HEK293 (cell line): Measurements from ENCODE around the gene SCGB1C2.

Source experiments
- CTCF ChIA-PET: fragments of 350-600 bp; formaldehyde crosslinking; extraction: SDS; loops from one replicate; lab custom pipeline; 2021; ENCODE audit warnings: antibody characterized with exemption; lab: Yijun Ruan, JAX
- POLR2A ChIA-PET: fragments of 300-600 bp; formaldehyde crosslinking; extraction: SDS; loops from one replicate; lab custom pipeline; 2020; ENCODE audit warnings: antibody characterized with exemption, inconsistent platforms; lab: Yijun Ruan, JAX
- H3K27ac ChIP-seq: fragments of 200-500 bp; sonication (Bioruptor generic); 2 replicates; pipeline ENCODE4 v1.5.1; 2014; ENCODE audit warnings: low read depth, low read length, control low read depth, inconsistent platforms; ENCODE audit errors: extremely low read depth
- H3K36me3 ChIP-seq, 2 experiments: fragments of 200-500 bp in 1 of 2; sonication (Bioruptor generic) in 1 of 2; 1 replicate in 1 of 2; 2 replicates in 1 of 2; pipeline ENCODE4 v1.5.1; 2014 to 2017; ENCODE audit warnings: inconsistent platforms in 2 of 2, low read length in 2 of 2; ENCODE audit not compliant: control insufficient read depth in 2 of 2, insufficient read depth in 1 of 2
- H3K4me1 ChIP-seq: fragments of 200-500 bp; sonication (Bioruptor generic); 2 replicates; pipeline ENCODE4 v1.5.1; 2014; ENCODE audit warnings: mild to moderate bottlenecking, low read length, inconsistent platforms; ENCODE audit not compliant: control insufficient read depth, insufficient read depth
- H3K4me3 ChIP-seq: 2 replicates; pipeline ENCODE4 v1.5.1; 2011; ENCODE audit warnings: low read depth, mild to moderate bottlenecking, control low read depth, low read length, moderate library complexity
- H3K9me3 ChIP-seq: fragments of 200-500 bp; sonication (Bioruptor generic); 2 replicates; pipeline ENCODE4 v1.5.1; 2014; ENCODE audit warnings: low read depth, low read length, inconsistent platforms; ENCODE audit not compliant: control insufficient read depth, insufficient read depth
- BCL11A ChIP-seq: fragments of 450-650 bp; formaldehyde crosslinking; IDR thresholded peaks from 2 replicates; pipeline ENCODE4 v1.5.1; 2016; ENCODE audit warnings: low read depth, missing biosample characterization, missing genetic modification characterization
- GLI2 ChIP-seq: fragments of 450-650 bp; formaldehyde crosslinking; IDR thresholded peaks from 2 replicates; pipeline ENCODE4; 2017; ENCODE audit warnings: missing biosample characterization, missing genetic modification characterization, low read depth, borderline replicate concordance
- GLI4 ChIP-seq: fragments of 450-650 bp; formaldehyde crosslinking; IDR thresholded peaks from 2 replicates; pipeline ENCODE4 v1.5.1; 2016; ENCODE audit warnings: missing biosample characterization, missing genetic modification characterization
- KLF1 ChIP-seq: fragments of 450-650 bp; formaldehyde crosslinking; IDR thresholded peaks from 2 replicates; pipeline ENCODE4 v1.5.1; 2016; ENCODE audit warnings: missing biosample characterization, missing genetic modification characterization
- KLF10 ChIP-seq: fragments of 450-650 bp; IDR thresholded peaks from 2 replicates; pipeline ENCODE4 v1.5.1; 2018; ENCODE audit warnings: missing biosample characterization, mild to moderate bottlenecking, missing genetic modification characterization
- KLF7 ChIP-seq: fragments of 450-650 bp; formaldehyde crosslinking; IDR thresholded peaks from 2 replicates; pipeline ENCODE4 v1.5.1; 2016; ENCODE audit warnings: missing biosample characterization, missing genetic modification characterization, borderline replicate concordance
- ZBTB21 ChIP-seq: fragments of 450-650 bp; formaldehyde crosslinking; IDR thresholded peaks from 2 replicates; pipeline ENCODE4 v1.5.1; 2017; ENCODE audit warnings: missing biosample characterization, missing genetic modification characterization
- ZBTB7A ChIP-seq: fragments of 450-650 bp; formaldehyde crosslinking; IDR thresholded peaks from 2 replicates; pipeline ENCODE4 v1.5.1; 2016; ENCODE audit warnings: low read depth, missing biosample characterization, missing genetic modification characterization
- ZBTB8A ChIP-seq: fragments of 450-650 bp; formaldehyde crosslinking; IDR thresholded peaks from 2 replicates; pipeline ENCODE4 v1.5.1; 2016; ENCODE audit warnings: missing biosample characterization, missing genetic modification characterization
- ZEB2 ChIP-seq: fragments of 450-650 bp; formaldehyde crosslinking; IDR thresholded peaks from 2 replicates; pipeline ENCODE4 v1.5.1; 2016; ENCODE audit warnings: missing biosample characterization, missing genetic modification characterization
- ZFP3 ChIP-seq: fragments of 450-650 bp; formaldehyde crosslinking; IDR thresholded peaks from 2 replicates; pipeline ENCODE4 v1.5.1; 2016; ENCODE audit warnings: low read depth, missing biosample characterization, missing genetic modification characterization
- ZNF121 ChIP-seq: fragments of 450-650 bp; formaldehyde crosslinking; IDR thresholded peaks from 2 replicates; pipeline ENCODE4 v1.5.1; 2016; ENCODE audit warnings: missing biosample characterization, missing genetic modification characterization
- ZNF2 ChIP-seq: fragments of 450-650 bp; formaldehyde crosslinking; IDR thresholded peaks from 2 replicates; pipeline ENCODE4 v1.5.1; 2016; ENCODE audit warnings: missing biosample characterization, missing genetic modification characterization
- ZNF248 ChIP-seq: fragments of 450-650 bp; formaldehyde crosslinking; IDR thresholded peaks from 2 replicates; pipeline ENCODE4 v1.5.1; 2017; ENCODE audit warnings: missing biosample characterization, missing genetic modification characterization
- ZNF391 ChIP-seq: fragments of 450-650 bp; formaldehyde crosslinking; IDR thresholded peaks from 2 replicates; pipeline ENCODE4 v1.5.1; 2016; ENCODE audit warnings: low read depth, missing biosample characterization, missing genetic modification characterization, borderline replicate concordance
- ZNF426 ChIP-seq: fragments of 450-650 bp; formaldehyde crosslinking; IDR thresholded peaks from 2 replicates; pipeline ENCODE4 v1.5.1; 2017; ENCODE audit warnings: missing biosample characterization, missing genetic modification characterization, mild to moderate bottlenecking, inconsistent platforms, moderate library complexity
- ZNF488 ChIP-seq: fragments of 450-650 bp; formaldehyde crosslinking; IDR thresholded peaks from 2 replicates; pipeline ENCODE4 v1.5.1; 2016; ENCODE audit warnings: missing biosample characterization, missing genetic modification characterization
- ZNF510 ChIP-seq: fragments of 450-650 bp; formaldehyde crosslinking; IDR thresholded peaks from 2 replicates; pipeline ENCODE4 v1.5.1; 2018; ENCODE audit warnings: mild to moderate bottlenecking, missing genetic modification characterization, missing biosample characterization; ENCODE audit not compliant: insufficient replicate concordance
- ZNF596 ChIP-seq: fragments of 450-650 bp; IDR thresholded peaks from 2 replicates; pipeline ENCODE4 v1.5.0; 2018; ENCODE audit warnings: missing biosample characterization, mild to moderate bottlenecking, missing genetic modification characterization, moderate library complexity
- ZNF701 ChIP-seq: fragments of 450-650 bp; formaldehyde crosslinking; IDR thresholded peaks from 2 replicates; pipeline ENCODE4 v1.5.1; 2016; ENCODE audit warnings: missing biosample characterization, missing genetic modification characterization
- ZNF785 ChIP-seq: fragments of 450-650 bp; formaldehyde crosslinking; IDR thresholded peaks from 2 replicates; pipeline ENCODE4 v1.5.1; 2016; ENCODE audit warnings: missing biosample characterization, missing genetic modification characterization
- TF ChIP-seq, protein P1 (sequence below): fragments of 450-650 bp; IDR thresholded peaks from 2 replicates; pipeline ENCODE4 v1.5.1; 2018; ENCODE audit warnings: missing biosample characterization, mild to moderate bottlenecking, missing genetic modification characterization
- TF ChIP-seq, protein P2 (sequence below): fragments of 450-650 bp; formaldehyde crosslinking; IDR thresholded peaks from 2 replicates; pipeline ENCODE4 v1.5.1; 2016; ENCODE audit warnings: missing biosample characterization, missing genetic modification characterization, low read depth

SCGB1C2 gene

GRCh38 chr17:144936-145670, 7.7 kb downstream of the SCGB1C2 start (continued):
- no peak for TF ChIP-seq ZNF510
- TF ChIP-seq ZNF701 (tag by site-specific recombination) = no peak

GRCh38 chr17:145671-146541, 8.5 kb downstream of the SCGB1C2 start:
- no peaks in the 10 kb centered on the region for H3K36me3 ChIP-seq
- TF ChIP-seq ZBTB8A (tag by site-specific recombination) (no peak), GLI2 (tag by site-specific recombination) (no peak), ZBTB21 (tag by site-specific recombination) (no peak), BCL11A (tag by site-specific recombination) (no peak)
- no peaks in the 10 kb centered on the region for H3K9me3 ChIP-seq
- H3K4me3 ChIP-seq = no peak overlapping the region
- H3K4me1 ChIP-seq = no peaks in the 10 kb centered on the region
- ChIA-PET CTCF (interaction anchor here (0.7 to 1.6 kb wide), 3 partner anchors 851 to 993 kb away, joined by 3 to 5 read pairs (median 4); partner anchors contain the start of gene TIMM22), POLR2A (no interaction called here)
- H3K27ac ChIP-seq = no peak overlapping the region

DNA sequence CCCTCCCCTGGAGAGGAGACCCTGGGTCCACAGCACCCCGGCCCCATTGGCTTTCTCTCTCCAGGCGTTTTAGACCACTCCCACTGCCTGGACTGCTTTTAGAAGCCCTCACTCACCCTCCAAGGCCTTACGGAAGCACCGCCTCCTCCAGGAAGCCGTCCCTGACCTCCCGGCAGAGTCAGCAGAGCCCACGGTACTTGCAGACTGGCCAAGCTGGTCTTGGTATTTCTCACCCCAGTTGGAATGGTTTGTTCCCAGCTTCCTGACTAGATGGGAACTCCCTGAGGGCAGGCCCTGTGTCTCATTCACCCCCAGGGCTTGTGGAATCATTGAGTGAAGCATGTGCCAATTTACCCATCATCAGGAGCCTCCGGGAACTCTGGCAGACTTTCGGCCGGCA, 9.2 kb downstream of the SCGB1C2 start:
- Histone ChIP-seq H3K9me3 (no peaks in the 10 kb centered on the region), H3K4me1 (no peaks in the 10 kb centered on the region), H3K4me3 (no peak overlapping the region), H3K36me3 (no peaks in the 10 kb centered on the region), H3K27ac (no peak overlapping the region)
- ChIA-PET CTCF (no interaction called here), POLR2A (no interaction called here)
- TF ChIP-seq, protein P1, sequence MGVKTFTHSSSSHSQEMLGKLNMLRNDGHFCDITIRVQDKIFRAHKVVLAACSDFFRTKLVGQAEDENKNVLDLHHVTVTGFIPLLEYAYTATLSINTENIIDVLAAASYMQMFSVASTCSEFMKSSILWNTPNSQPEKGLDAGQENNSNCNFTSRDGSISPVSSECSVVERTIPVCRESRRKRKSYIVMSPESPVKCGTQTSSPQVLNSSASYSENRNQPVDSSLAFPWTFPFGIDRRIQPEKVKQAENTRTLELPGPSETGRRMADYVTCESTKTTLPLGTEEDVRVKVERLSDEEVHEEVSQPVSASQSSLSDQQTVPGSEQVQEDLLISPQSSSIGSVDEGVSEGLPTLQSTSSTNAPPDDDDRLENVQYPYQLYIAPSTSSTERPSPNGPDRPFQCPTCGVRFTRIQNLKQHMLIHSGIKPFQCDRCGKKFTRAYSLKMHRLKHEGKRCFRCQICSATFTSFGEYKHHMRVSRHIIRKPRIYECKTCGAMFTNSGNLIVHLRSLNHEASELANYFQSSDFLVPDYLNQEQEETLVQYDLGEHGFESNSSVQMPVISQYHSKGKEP (tag by site-specific recombination) = no peak
- no peak for TF ChIP-seq ZNF488 (tag by site-specific recombination)
- no peak for TF ChIP-seq KLF10 (tag by site-specific recombination)

DNA sequence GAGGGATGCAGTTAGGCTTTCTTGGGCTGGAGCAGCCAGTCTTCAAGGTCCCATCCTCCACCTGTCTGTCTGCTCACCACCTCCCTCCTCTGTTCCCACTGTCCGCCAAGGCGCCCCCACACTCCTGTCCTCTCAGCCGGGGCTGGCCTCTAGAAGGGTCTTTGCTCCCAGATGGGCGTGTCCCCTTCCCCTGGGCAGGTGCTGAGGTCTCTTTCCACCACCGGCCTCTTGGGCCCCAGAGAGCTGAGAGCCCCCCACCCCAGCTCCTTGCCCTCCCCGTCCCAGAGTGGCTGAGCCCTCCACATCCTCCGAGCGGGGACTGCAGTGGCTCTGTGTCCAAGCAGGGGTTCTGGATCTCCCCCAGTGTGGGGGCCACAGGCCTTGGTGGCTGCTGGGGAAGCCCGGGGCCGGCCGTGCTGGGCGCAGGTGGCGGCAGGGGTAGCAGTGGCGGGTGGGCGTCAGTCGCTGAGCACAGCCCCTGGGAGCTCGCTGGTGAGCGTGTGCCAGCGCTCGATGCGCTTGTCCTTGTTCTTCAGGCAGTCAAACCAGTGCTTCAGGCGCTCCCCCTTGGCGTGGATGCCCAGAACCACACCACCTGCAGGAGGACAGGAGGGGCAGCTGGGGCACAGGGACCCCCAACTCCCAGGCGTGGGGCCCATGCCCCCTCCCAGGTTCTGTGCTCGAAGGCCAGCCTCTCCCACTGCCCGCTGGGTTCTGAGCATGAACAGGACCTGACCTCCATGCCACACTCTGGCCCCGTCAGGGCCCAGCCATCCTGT, 9.8 kb downstream of the SCGB1C2 start:
- Histone ChIP-seq H3K9me3 (no peaks in the 10 kb centered on the region), H3K4me3 (no peak overlapping the region), H3K36me3 (no peaks in the 10 kb centered on the region), H3K4me1 (no peaks in the 10 kb centered on the region), H3K27ac (no peak overlapping the region)
- POLR2A ChIA-PET = no interaction called here
- CTCF ChIA-PET = interaction anchor here (0.5 kb wide), 1 partner anchor 94 kb away, joined by 4 read pairs; no protein-coding TSS in a partner anchor
- TF ChIP-seq ZEB2 (tag by site-specific recombination) = no peak
- no peak for TF ChIP-seq ZNF785 (tag by site-specific recombination)
- no peak for TF ChIP-seq ZNF121 (tag by site-specific recombination)
- no peak for TF ChIP-seq ZNF426 (tag by site-specific recombination)
- TF ChIP-seq ZNF2 (tag by site-specific recombination) = no peak
- no peak for TF ChIP-seq ZBTB7A (tag by site-specific recombination)
- TF ChIP-seq ZNF596 (tag by site-specific recombination) = no peak
- no peak for TF ChIP-seq ZNF391
- no peak for TF ChIP-seq GLI4 (tag by site-specific recombination)
- no peak for TF ChIP-seq KLF1 (tag by site-specific recombination)
- TF ChIP-seq ZFP3 (tag by site-specific recombination) = no peak
- TF ChIP-seq KLF7 (tag by site-specific recombination) = no peak
- TF ChIP-seq ZNF248 (tag by site-specific recombination) = no peak
- TF ChIP-seq, protein P2, sequence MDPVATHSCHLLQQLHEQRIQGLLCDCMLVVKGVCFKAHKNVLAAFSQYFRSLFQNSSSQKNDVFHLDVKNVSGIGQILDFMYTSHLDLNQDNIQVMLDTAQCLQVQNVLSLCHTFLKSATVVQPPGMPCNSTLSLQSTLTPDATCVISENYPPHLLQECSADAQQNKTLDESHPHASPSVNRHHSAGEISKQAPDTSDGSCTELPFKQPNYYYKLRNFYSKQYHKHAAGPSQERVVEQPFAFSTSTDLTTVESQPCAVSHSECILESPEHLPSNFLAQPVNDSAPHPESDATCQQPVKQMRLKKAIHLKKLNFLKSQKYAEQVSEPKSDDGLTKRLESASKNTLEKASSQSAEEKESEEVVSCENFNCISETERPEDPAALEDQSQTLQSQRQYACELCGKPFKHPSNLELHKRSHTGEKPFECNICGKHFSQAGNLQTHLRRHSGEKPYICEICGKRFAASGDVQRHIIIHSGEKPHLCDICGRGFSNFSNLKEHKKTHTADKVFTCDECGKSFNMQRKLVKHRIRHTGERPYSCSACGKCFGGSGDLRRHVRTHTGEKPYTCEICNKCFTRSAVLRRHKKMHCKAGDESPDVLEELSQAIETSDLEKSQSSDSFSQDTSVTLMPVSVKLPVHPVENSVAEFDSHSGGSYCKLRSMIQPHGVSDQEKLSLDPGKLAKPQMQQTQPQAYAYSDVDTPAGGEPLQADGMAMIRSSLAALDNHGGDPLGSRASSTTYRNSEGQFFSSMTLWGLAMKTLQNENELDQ (tag by site-specific recombination) = no peak
